ENCODE measurements around the gene C16orf95.

GRCh38 chr16:87284183-87284582, 33.0 kb downstream of the C16orf95 start:
- TF ChIP-seq CTCF (IDR thresholded peaks at IDR 0.05) (no peak), POLR2A (IDR thresholded peaks at IDR 0.05) (no peak)
